Endothelial cell of umbilical vein (primary cell): Measurements from ENCODE around the gene CLEC16A. TPM values are rescaled to one million over a fixed set of nuclear protein-coding genes. Genes with fewer than 3 reads are reported as not detected.

Source experiments
- BruUV-seq: library from RNA; stranded (reverse); fragments of 400-500 nt; replicated peaks from 2 replicates; lab custom pipeline; 2021; lab: Mats Ljungman, UMichigan
- CTCF ChIA-PET: fragments of 300-600, 350-600 bp; sonication (Branson Sonifier 250); formaldehyde crosslinking; loops from one replicate; lab custom pipeline; 2021; ENCODE audit warnings: antibody characterized with exemption, inconsistent platforms; lab: Charles Lee
- POLR2A ChIA-PET: fragments of 300-600, 350-600 bp; sonication (Branson Sonifier 250); formaldehyde crosslinking; loops from one replicate; lab custom pipeline; 2021; ENCODE audit warnings: antibody characterized with exemption, inconsistent platforms; lab: Charles Lee
- DNase-seq: peaks from one replicate; pipeline ENCODE4 v3.0.0-alpha.2; 2011; ENCODE audit warnings: low read depth, low spot score
- FAIRE-seq: peaks from 2 replicates; lab custom pipeline; 2011; peaks lifted over from hg19 to GRCh38; lab: Jason Lieb, UNC
- H2AFZ ChIP-seq: 2 replicates; pipeline ENCODE4 v1.6.0; 2012; ENCODE audit warnings: low read depth, low read length, control low read depth, inconsistent platforms
- H3K27ac ChIP-seq: 2 replicates; pipeline ENCODE4 v1.5.1; 2011; ENCODE audit warnings: low read depth, mild to moderate bottlenecking, control low read depth, low read length, moderate library complexity; ENCODE audit not compliant: insufficient read depth
- H3K27me3 ChIP-seq, 2 experiments: 2 replicates each; pipeline versions ENCODE4 v1.6.0 to v1.6.1; 2011; ENCODE audit warnings: low read length in 2 of 2, mixed read lengths in 1 of 2; ENCODE audit not compliant: control insufficient read depth in 2 of 2, insufficient read depth in 2 of 2
- H3K36me3 ChIP-seq, 2 experiments: 2 replicates in 1 of 2; 3 replicates in 1 of 2; pipeline ENCODE4 v1.5.1; 2011; ENCODE audit warnings: low read length in 2 of 2, mild to moderate bottlenecking in 1 of 2, moderate library complexity in 1 of 2; ENCODE audit not compliant: control insufficient read depth in 2 of 2, insufficient read depth in 2 of 2; ENCODE audit errors: extremely low read depth in 1 of 2
- H3K4me1 ChIP-seq: 3 replicates; pipeline ENCODE4 v1.5.1; 2011; ENCODE audit warnings: mild to moderate bottlenecking, low read length; ENCODE audit not compliant: control insufficient read depth, insufficient read depth; ENCODE audit errors: extremely low read depth
- H3K4me2 ChIP-seq: 2 replicates; pipeline ENCODE4 v1.6.1; 2011; ENCODE audit warnings: low read length, control low read depth, mixed read lengths; ENCODE audit not compliant: insufficient read depth
- H3K4me3 ChIP-seq, 3 experiments: fragments of 200-600 bp in 1 of 3; sonication (generic), shearing (Covaris generic) in 1 of 3; replicated peaks in 1 of 3; 2 replicates each; pipeline ENCODE4 v1.5.1; 2011 to 2016; ENCODE audit warnings: control low read depth in 3 of 3, low read length in 3 of 3, mild to moderate bottlenecking in 2 of 3, inconsistent platforms in 1 of 3, low read depth in 1 of 3, moderate library complexity in 1 of 3; ENCODE audit not compliant: insufficient read depth in 1 of 3
- H3K79me2 ChIP-seq: 2 replicates; pipeline ENCODE4 v1.6.0; 2012; ENCODE audit warnings: low read length, inconsistent platforms; ENCODE audit not compliant: control insufficient read depth, insufficient read depth
- H3K9ac ChIP-seq: replicated peaks from 2 replicates; pipeline ENCODE3; 2011; ENCODE audit warnings: low read length, control low read depth; ENCODE audit not compliant: insufficient read depth; ENCODE audit errors: extremely low read depth
- H3K9me1 ChIP-seq: replicated peaks from 3 replicates; pipeline ENCODE4 v1.6.0; 2011; ENCODE audit warnings: mild to moderate bottlenecking, low read length; ENCODE audit not compliant: control insufficient read depth, insufficient read depth; ENCODE audit errors: extremely low read depth
- H3K9me3 ChIP-seq: replicated peaks from 2 replicates; pipeline ENCODE4 v1.5.1; 2012; ENCODE audit warnings: low read length, inconsistent platforms; ENCODE audit not compliant: control insufficient read depth, insufficient read depth
- H4K20me1 ChIP-seq: replicated peaks from 2 replicates; pipeline ENCODE3; 2011; ENCODE audit warnings: mild to moderate bottlenecking, low read length; ENCODE audit not compliant: control insufficient read depth, insufficient read depth; ENCODE audit errors: extremely low read depth
- CTCF ChIP-seq, 2 donors: IDR thresholded peaks; 1 replicate in 1 of 2; 2 replicates in 1 of 2; pipeline ENCODE4 v1.5.1; 2011; ENCODE audit warnings: low read length in 2 of 2, mild to moderate bottlenecking in 2 of 2, moderate library complexity in 2 of 2, control low read depth in 1 of 2, inconsistent platforms in 1 of 2, low read depth in 1 of 2; ENCODE audit not compliant: insufficient read depth in 1 of 2; ENCODE audit errors: extremely low read depth in 1 of 2
- EZH2 ChIP-seq: IDR thresholded peaks from 2 replicates; pipeline ENCODE4 v1.6.1; 2012; ENCODE audit warnings: borderline replicate concordance, low read depth, mild to moderate bottlenecking, moderate library complexity, low read length, inconsistent platforms; ENCODE audit not compliant: severe bottlenecking
- FOS ChIP-seq: IDR thresholded peaks from 2 replicates; pipeline ENCODE4 v1.6.1; 2011; ENCODE audit warnings: mild to moderate bottlenecking, low read length, moderate library complexity, borderline replicate concordance; ENCODE audit not compliant: insufficient read depth
- GATA2 ChIP-seq: IDR thresholded peaks from 2 replicates; pipeline ENCODE4 v1.7.0; 2011; ENCODE audit warnings: low read depth, mild to moderate bottlenecking, moderate library complexity, mixed read lengths, low read length; ENCODE audit not compliant: insufficient read length, insufficient read depth
- JUN ChIP-seq: IDR thresholded peaks from 2 replicates; pipeline ENCODE4 v1.6.1; 2011; ENCODE audit warnings: borderline replicate concordance, low read depth; ENCODE audit not compliant: insufficient read length, insufficient read depth
- MAX ChIP-seq: IDR thresholded peaks from 2 replicates; pipeline ENCODE4 v1.6.1; 2011; ENCODE audit not compliant: insufficient read depth, insufficient read length
- MYC ChIP-seq: IDR thresholded peaks from one replicate; pipeline ENCODE4 v1.6.1; 2011; ENCODE audit warnings: mild to moderate bottlenecking, low read depth, low read length
- POLR2A ChIP-seq: IDR thresholded peaks from 2 replicates; pipeline ENCODE4 v1.6.1; 2012; ENCODE audit warnings: low read depth, mild to moderate bottlenecking, control low read depth, low read length
- POLR2AphosphoS5 ChIP-seq: IDR thresholded peaks from 2 replicates; pipeline ENCODE4 v1.6.1; 2012; ENCODE audit warnings: low read depth, mild to moderate bottlenecking, control low read depth, low read length, moderate library complexity; ENCODE audit not compliant: insufficient read depth
- dilution Hi-C: fragments of 300-500 bp; cut with MboI; formaldehyde crosslinking; loops from one replicate; pipeline ENCODE4 v1.15.0; 2019; ENCODE audit warnings: low sequenced_read_pairs; ENCODE audit not compliant: extremely low pct_ligation_motif_present
- intact Hi-C: fragments of 100-400 bp; cut with micrococcal nuclease; formaldehyde crosslinking; loops from one replicate; pipeline ENCODE4 v1.10.0; 2022
- polyA plus RNA-seq, 4 experiments: library from polyadenylated mRNA; depleted of rRNA in 3 of 4; stranded (reverse) in 3 of 4; unstranded in 1 of 4; fragments of >200 nt; gene quantifications; 2 replicates each; pipeline versions ENCODE4 v1.2.1 to v1.2.3, GENCODE V29; 2011 to 2012; ENCODE audit warnings: missing spikeins in 1 of 4
- total RNA-seq: library from RNA; stranded (reverse); gene quantifications from 2 replicates; pipeline ENCODE4 v1.2.3, GENCODE V29; 2021

The CLEC16A gene
- total and polyA plus RNA-seq, 2 donors (not counting 3 experiments of a cell fraction or from before 2014, with no cell fraction given) = 11.4 to 23.3 TPM

GRCh38 chr16:11039726-11040125 is 95.4 kb downstream of the CLEC16A start:
- no peak overlapping the region for H3K4me2 ChIP-seq
- BruUV-seq = no TSS peak
- no peaks in the 10 kb centered on the region for H3K9me3 ChIP-seq
- H3K36me3 ChIP-seq = peaks cover 2 to 11% of the 10 kb centered on the region in 2 experiments
- no peak for FAIRE-seq
- ChIA-PET POLR2A (no interaction called here), CTCF (no interaction called here)
- no peaks in the 10 kb centered on the region for H3K9me1 ChIP-seq
- TF ChIP-seq JUN = no peak
- no peak for TF ChIP-seq MAX
- TF ChIP-seq CTCF (IDR thresholded peaks at IDR 0.05; ENCODE audit: extremely low read depth in 1 of 2, insufficient read depth in 1 of 2, low read depth in 1 of 2, low read length in 2 of 2) = no peak
- no peak for TF ChIP-seq MYC
- no peak for TF ChIP-seq POLR2AphosphoS5
- no peak for TF ChIP-seq GATA2
- TF ChIP-seq POLR2A = no peak
- TF ChIP-seq EZH2 = no peak
- no peak for TF ChIP-seq FOS
- DNase-seq = no peak
- no peak overlapping the region for H3K4me3 ChIP-seq
- no peaks in the 10 kb centered on the region for H3K4me1 ChIP-seq
- H3K79me2 ChIP-seq = no peaks in the 10 kb centered on the region
- H3K9ac ChIP-seq = no peak overlapping the region
- no peak overlapping the region for H3K27ac ChIP-seq
- H3K27me3 ChIP-seq = no peaks in the 10 kb centered on the region
- no peak overlapping the region for H2AFZ ChIP-seq
- dilution Hi-C loops = no loop called here
- intact Hi-C loops = no loop called here
- no peaks in the 10 kb centered on the region for H4K20me1 ChIP-seq
